HG03439 (cell line): ENCODE results near the gene KIF5A.
"Not testable (repeated sequence)": the region's sequence is repeated elsewhere in the genome, so short reads cannot be mapped to it uniquely, and the experiment has no call there.

Experiments used
- ATAC-seq: cut with Tn5 transposase; IDR thresholded peaks from one replicate; pipeline ENCODE4 v1.9.1; 2021; ENCODE audit warnings: mild to moderate bottlenecking, moderate library complexity; ENCODE audit not compliant: unreplicated experiment

The KIF5A gene

DNA sequence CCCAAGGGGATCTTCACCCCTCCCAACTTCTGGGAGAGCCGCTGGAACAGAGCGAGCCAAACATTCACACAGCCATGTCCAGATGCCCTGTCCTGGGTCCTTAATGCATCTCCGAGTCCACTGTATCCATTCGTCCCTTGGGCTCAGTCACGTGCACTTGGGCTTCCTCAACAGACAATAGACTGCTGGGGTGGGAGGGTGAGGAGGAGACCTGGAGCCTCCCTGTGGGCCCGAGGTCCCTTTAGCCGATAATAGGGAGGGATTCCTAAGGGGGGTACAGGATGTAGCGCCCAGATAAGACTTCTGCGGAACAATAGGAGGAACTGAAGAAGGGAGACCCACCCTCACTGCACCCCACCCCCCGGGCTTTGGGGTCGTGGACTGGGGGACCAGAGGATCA, 68.1 kb downstream of the KIF5A start:
- no peak for ATAC-seq

DNA sequence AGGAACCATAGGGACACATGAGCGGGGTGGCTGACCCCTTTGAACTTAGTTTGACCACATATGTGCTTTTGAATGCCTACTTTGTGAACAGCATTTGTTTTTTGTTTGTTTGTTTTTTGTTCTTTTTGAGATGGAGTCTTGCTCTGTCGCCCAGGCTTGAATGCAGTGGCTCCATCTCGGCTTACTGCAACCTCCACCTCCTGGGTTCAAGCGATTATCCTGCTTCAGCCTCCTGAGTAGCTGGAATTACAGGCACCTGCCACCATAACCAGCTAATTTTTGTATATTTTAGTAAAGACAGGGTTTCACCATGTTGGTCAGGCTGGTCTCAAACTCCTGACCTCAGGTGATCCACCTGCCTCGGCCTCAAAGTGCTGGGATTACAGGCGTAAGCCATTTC, 68.6 kb downstream of the KIF5A start:
- ATAC-seq = not testable (repeated sequence)

DNA sequence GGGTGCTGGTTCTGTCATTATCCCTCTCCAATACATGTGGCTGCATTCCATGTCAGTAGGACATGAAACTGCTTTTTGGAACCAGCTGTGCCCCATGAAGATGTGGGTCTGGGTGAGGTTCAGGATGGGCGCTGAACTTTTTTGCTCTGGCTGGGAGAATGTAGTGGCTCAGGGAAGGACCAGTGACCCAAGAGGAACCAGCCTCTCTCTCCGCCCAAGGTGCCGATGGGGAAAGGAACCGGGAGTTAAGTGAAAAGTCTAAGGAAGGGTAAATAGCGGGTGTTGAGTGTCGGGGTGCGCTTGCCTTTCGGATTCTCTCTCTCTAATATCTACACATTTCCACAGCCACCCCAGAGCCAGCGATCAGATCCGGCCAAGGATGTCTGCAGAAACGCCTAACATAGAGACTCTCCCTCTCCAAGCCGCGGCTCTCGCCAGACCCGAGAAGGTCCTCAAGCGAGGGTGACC, 69.2 kb downstream of the KIF5A start:
- no peak for ATAC-seq

DNA sequence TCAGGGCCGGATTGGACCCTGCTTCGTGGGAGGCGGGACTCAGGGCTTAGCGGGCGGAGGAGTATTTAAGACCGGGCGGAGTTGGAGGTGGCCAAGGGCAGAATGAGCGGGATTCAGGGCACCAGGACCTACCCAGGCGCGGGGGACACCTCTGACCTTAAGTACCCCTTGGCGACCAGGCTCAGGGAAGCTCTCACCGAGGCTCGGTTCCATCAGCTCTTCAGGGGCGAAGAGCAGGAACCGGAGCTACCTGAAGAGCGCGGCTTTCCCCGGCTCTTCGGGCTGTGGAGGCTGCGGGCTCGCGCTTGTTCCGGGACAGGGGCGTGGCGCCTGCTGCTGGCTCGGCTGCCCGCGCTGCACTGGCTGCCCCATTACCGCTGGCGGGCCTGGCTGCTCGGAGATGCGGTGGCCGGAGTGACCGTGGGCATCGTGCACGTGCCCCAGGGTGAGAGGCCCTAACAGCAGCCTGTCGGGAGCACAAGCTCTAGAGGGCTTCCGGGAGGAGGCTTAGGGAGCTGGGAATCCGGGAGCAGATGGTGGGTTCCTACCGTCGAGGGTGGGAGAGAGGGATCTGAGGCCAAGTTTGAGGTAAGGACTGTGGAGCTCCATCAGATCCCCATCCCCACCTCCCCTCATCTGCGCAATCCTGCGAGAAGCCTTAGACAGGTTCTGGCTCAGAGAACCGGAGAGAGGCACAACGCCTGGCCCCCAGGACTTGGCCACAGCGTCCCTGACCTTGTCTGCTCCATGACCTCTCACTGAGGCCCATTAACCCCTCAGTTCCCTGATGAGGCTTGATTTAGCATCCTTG, 69.8 kb downstream of the KIF5A start:
- ATAC-seq = no peak

DNA sequence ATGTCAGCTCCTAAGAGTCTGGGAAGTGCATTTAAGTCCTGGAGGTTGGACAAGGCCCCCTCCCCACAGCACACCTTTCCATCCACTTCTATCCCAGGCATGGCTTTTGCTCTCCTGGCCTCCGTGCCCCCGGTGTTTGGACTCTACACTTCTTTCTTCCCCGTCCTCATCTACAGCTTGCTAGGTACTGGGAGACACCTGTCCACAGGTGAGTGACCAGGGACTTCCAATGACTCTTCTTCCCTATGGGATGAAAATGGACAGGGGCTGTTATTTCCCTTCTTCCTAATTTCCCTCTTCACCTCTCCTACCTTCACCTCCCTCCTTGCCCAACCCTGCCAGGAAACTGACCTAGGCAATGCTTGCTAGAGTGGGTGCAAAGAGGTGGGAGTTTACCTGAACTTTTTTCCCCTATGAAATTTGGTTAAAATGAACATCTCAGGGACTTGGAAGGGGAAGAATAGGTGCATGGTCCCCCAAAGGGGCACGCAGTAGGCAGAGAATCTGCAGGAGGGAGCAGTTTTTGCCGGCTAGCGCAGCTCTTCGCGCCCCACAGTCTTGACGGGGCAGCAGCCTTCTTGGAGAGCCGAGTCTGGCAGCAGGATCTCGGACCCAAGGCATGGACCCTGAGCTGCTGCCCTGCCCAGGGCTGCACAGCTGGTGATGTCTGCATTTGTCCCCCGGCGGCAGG, 70.5 kb downstream of the KIF5A start:
- no peak for ATAC-seq

DNA sequence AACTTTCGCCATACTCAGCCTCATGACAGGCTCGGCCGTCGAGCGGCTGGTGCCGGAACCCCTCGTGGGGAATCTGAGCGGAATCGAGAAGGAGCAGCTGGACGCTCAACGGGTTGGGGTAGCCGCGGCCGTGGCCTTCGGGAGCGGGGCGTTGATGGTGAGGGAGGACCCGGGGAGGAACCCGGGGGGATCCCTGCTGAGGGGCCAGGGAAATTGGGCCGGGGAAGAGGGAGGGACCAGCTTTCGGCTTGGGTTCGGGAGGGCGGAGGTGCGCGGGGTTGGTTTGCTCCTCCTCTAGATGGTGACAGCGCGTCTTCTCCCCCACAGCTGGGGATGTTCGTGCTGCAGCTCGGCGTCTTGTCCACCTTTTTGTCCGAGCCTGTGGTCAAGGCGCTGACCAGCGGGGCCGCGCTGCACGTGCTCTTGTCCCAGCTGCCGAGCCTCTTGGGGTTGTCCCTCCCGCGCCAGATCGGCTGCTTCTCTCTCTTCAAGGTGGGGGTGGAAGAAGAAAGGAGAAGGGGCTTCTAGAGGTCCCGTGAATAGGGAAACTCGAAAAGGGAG, 71.2 kb downstream of the KIF5A start:
- no peak for ATAC-seq

DNA sequence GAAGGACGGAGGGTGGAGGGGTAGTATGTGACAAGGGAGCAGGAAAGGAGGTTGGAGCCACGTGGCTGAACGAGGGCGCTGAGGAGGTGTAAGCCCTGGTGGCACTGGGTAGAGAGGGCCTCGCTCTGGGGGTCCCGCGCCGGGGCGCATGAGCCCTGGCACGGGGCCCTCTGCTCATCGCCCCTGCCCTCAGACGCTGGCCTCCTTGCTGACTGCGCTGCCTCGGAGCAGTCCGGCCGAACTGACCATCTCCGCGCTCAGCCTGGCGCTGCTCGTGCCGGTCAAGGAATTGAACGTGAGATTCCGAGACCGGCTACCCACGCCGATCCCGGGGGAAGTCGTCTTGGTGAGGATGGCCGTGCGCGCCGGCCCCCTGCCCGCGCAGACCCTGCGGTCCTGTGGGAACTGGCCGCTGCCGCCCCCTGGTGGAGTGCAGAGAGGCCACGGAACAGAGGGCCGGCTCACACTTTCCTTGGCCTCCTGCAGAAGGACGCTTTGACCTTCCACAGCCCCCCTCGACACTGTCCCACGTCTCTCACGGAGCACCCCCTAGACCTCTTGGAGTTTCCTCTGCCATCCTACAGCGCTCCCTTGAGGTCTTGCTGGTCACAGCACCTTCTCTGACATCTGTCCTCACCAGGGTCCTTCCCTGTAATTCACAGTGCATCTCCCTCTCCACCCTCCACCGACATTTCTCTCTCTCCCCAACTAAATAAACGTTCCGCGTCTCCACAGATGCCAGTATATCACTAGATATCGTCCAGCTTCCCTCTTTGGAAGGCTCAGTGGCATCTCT, 71.9 kb downstream of the KIF5A start:
- no peak for ATAC-seq

DNA sequence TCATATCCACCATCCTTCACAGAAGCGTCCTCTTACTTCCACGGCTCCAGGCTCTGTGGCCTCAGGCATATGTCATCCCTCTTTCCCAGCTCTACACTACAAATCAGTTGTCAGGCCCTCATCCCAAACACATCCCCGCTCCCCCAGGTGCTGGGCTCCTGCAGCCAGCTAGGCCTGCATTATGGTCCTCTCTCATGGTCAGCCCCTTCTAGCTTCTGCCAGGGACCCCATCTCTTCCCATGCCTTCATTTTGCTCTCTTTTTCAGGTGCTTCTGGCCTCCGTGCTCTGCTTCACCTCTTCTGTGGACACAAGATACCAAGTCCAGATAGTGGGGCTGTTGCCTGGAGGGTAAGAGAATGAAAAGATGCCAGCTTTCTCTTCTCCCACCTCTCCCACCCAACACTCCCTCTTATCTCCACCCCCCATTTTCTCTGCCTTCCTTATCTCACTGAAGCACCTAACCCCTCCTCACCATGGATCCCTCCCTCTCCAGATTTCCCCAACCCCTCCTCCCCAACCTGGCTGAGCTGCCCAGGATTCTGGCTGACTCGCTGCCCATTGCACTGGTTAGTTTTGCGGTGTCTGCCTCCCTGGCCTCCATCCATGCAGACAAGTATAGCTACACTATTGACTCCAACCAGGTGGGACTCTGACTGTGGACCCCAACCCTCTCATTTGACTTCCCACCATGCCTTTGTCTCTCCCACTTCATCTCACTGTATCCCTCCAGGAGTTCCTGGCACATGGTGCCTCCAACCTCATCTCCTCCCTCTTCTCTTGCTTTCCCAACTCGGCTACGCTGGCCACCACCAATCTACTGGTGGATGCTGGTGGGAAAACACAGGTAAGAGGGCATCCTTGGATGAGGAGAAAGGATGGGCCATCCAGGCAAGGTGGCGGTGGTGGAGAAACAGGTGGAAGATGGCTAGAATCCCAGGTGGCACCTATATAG, 72.7 kb downstream of the KIF5A start:
- ATAC-seq = no peak

DNA sequence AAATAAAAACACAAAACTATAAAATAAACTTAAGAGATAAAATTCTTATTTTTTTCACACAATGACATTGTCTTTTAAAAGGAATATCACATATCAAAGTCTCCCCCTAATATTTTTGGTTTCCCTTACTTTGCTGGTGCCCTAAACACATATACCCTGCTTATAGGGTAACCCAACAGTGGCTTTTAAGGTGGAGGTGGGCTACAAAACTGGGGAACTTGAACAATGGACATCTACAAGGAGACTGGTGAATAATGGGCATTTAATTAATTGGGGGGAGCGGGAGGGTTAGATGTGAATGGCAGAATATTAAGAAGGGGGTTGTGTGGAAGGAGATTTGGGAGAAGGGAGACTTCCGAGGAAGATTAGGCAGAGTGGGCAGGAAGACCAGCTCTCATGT, 73.5 kb downstream of the KIF5A start:
- ATAC-seq = no peak

DNA sequence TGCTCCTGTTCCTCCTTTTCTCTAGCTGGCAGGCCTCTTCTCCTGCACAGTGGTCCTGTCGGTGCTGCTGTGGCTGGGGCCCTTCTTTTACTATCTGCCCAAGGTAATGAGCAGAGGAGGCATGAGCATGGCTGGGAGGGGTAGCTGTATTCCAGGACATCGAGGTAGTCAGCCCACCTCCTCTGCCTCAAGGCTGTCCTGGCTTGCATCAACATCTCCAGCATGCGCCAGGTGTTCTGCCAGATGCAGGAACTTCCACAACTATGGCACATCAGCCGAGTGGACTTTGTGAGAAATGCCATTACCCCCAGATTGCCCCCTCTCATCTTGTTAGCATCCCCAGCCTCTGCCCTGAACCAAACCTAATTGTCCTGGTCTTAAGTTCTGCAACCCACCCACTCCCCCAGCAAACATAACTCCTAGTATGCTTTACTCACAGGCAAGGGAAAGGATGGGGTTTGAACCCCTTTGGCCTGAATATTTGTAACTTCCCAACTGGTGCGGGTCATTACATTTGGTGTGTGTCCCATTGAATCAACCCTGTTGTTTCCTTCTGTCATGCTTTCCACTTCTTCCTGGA, 74.1 kb downstream of the KIF5A start:
- no peak for ATAC-seq

DNA sequence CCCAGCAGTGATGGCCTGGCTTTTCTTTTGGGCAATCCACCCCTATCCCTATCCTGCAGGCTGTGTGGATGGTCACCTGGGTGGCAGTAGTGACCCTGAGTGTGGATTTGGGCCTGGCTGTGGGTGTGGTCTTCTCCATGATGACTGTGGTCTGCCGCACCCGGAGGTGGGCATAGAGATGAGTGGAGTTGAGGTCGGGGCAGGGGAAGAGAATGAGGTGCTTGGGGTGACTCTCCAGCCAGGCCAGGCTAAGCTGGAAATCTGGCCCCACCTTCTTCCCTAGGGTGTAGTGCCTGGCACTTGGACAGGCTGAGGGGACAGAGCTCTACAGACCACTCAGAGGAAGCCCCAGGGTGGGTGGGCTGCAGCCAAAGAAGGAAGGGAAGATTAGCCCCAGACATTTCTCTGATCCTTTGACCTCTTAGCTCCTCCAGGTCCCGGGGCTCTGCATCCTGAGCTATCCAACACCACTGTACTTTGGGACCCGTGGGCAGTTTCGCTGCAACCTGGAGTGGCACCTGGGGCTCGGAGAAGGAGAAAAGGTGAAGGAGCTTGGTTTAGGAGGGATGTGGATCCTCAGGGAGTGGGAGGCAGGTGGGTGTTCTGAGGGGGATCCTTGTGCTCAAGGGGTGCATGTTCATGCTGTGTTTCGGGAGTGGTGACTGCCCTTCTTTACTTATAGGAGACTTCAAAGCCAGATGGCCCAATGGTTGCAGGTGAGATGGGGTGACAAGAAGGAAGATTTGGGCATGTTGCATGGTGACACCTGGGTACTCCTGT, 74.8 kb downstream of the KIF5A start:
- no peak for ATAC-seq

DNA sequence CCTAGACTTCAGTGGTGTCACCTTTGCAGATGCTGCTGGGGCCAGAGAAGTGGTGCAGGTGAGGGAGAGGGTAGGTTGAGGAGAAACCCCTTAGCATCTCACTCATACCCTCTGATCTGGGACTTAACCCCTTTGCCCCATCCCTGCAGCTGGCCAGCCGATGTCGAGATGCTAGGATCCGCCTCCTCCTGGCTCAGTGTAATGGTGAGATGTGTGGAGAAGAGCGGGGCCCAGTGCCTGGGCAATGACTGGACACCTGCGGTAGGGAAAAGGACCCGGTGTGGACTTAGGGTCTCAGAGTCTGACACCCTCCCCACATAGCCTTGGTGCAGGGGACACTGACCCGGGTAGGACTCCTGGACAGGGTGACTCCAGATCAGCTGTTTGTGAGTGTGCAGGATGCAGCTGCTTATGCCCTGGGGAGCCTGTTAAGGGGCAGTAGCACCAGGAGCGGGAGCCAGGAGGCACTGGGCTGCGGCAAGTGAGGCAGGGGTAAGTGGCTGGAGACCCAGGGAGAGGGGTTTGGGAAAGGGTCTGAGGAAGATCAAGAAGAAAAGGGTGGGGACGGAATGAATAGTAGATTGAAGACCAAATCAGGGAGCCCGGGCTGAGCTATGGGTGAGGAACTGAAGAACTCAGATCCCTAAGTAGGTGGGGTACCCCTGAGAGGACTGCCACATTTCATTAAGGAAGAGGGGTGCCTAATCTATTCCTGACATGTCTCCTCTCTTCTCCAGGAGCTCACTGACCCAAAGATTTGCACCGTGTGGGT, 75.6 kb downstream of the KIF5A start:
- no peak for ATAC-seq

DNA sequence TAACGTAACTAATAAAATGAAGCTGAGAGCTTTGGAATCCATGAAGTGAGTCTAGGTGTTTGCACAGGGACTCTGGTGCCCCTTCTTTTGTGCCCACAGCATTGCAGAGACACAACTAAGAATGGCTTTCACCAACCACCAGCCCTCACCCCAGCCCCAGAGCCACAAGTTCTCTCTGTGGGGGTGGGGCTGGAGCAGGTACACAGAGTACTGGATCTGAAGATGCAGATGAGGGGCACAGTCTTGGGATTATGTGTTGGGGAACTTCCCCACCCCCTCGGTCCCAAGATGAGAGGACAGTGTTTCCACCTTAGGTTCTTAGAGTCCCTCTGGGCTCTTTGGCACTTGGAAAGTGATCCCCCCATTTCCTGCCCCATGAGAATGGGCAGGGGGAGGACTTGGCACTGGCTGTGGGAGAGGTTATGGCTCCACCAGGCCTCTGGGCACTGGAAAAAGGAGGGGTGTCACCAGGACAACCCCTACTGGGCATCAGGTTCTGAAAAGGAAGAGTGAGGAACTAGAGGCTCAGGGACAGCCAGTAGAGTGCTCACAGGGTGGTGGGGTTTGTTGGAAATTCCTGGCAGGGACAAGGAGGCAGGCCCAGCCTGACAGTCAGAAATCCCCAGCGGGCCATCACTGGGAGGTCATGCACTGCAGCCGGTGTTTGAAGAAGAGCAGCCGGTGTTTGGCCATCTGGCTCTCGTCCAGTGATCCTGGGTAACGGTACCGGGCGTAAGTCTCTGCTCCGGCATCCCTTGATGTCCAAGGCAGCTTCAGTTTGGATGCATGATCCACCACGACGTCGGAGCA, 76.5 kb downstream of the KIF5A start:
- ATAC-seq = no peak

DNA sequence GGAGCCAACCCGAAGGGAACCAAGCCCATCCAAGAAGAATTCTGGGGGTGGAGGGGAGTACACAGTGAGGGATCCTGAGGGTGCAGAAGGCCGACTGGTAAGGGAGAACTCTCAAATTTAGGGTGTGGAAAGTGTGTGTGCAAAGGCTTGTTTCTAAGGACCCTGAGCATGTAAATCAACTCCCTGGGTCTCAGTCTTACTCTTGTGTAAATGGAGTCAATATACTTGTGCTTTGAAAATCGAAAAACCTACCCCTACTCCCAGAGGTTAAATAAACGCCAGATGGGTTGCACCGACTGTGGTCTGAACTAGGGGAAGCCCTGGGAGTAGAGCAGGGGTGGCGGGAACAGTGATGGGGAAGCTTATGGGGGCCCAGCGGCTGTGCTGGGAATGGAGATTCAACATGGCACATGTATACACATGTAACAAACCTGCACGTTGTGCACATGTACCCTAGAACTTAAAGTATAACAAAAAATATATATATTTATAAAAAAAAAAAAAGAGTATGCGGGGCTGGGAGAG, 77.1 kb downstream of the KIF5A start:
- no peak for ATAC-seq

DNA sequence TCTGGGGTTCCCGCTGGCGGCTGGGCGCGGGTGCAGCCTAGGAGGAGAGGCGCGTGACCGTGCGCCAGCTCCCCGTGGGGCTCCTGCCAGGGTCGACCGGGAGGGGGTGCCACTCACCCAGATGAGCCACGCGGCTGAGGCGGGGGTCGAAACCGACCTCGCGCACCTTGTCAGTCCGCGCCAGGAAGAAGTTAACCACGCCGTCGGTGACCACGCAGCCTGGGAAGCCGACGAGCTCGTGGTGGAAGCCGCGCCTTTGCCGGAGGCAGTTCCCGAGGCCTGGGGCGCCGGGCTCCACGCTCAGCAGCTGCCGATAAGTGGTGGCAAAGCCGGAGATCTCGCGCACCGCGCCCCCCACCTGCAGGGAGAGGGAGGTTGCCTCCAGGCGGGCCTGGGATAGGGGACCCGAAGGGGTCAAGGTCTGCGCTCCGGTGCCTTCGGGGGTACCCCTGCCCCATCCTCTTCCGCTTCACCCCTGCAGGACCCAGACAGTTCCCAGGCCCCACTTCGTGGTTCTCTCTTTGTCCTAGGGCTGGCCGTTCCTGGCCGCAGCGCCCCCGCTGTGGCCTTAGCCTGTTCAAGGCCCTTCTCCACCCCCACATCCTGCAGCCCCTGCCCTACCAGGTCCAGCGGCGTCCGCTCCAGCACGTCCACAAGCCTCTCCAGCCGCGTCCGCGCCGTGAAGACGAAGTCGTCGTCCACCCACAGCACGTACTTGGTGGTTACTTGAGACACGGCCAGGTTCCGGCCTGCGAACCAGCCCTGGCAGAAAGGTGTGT, 77.8 kb downstream of the KIF5A start:
- no peak for ATAC-seq
